Eye (tissue), 1 donor: Measurements from ENCODE around the gene ZBTB3.
"Not testable (repeated sequence)": the region's sequence is repeated elsewhere in the genome, so short reads cannot be mapped to it uniquely, and the experiment has no call there.

Experiments
- DNase-seq: peaks from one replicate; pipeline ENCODE4 v3.0.0-alpha.2; 2015

ZBTB3 gene

GRCh38 chr11:62755086-62755615, 1.2 kb upstream of the ZBTB3 start:
- no peak for DNase-seq

- DNase-seq = no peak
Observed at GRCh38 chr11:62752994-62753735, 795 bp downstream of the ZBTB3 start.

GRCh38 chr11:62752177-62752785, 1.7 kb downstream of the ZBTB3 start:
- DNase-seq = no peak

GRCh38 chr11:62749931-62750330, 4.0 kb downstream of the ZBTB3 start:
- DNase-seq = not testable (repeated sequence)

GRCh38 chr11:62747475-62748160, 6.3 kb downstream of the ZBTB3 start:
- DNase-seq = peak; percentile 57

GRCh38 chr11:62737196-62737595, 16.8 kb downstream of the ZBTB3 start:
- DNase-seq = no peak

- no peak for DNase-seq
Observed at GRCh38 chr11:62732830-62733229, 21.1 kb downstream of the ZBTB3 start.

- DNase-seq = not testable (repeated sequence)
Observed at GRCh38 chr11:62730076-62730475, 23.9 kb downstream of the ZBTB3 start.

- DNase-seq = peak; percentile 96
Observed at GRCh38 chr11:62728171-62728988, 25.6 kb downstream of the ZBTB3 start, which contains the start of gene TTC9C. Gene TTC9C (plus strand): TSS chr11:62728486. CDS start chr11:62728849, 363 bp downstream.

- DNase-seq = peak; percentile 100
Observed at GRCh38 chr11:62727872-62728170, 26.1 kb downstream of the ZBTB3 start.

GRCh38 chr11:62727165-62727871, 26.6 kb downstream of the ZBTB3 start, which contains the start of gene HNRNPUL2:
Gene HNRNPUL2 (minus strand): TSS chr11:62727457. CDS start chr11:62727156, 301 bp downstream.
- peak; percentile 99 for DNase-seq

- no peak for DNase-seq
Observed at GRCh38 chr11:62726915-62727164, 27.1 kb downstream of the ZBTB3 start.

GRCh38 chr11:62726156-62726914, 27.6 kb downstream of the ZBTB3 start:
- DNase-seq = peak; percentile 29

- DNase-seq = no peak
Observed at GRCh38 chr11:62725646-62726045, 28.3 kb downstream of the ZBTB3 start.

GRCh38 chr11:62724171-62724570, 29.8 kb downstream of the ZBTB3 start:
- no peak for DNase-seq

GRCh38 chr11:62721994-62722393, 32.0 kb downstream of the ZBTB3 start:
- no peak for DNase-seq

- no peak for DNase-seq
Observed at GRCh38 chr11:62719302-62719978, 34.5 kb downstream of the ZBTB3 start.

GRCh38 chr11:62716816-62717215, 37.1 kb downstream of the ZBTB3 start:
- no peak for DNase-seq

GRCh38 chr11:62716206-62716605, 37.8 kb downstream of the ZBTB3 start:
- DNase-seq = no peak

- DNase-seq = no peak
Observed at GRCh38 chr11:62715150-62716130, 38.5 kb downstream of the ZBTB3 start.
